GM19351 (cell line): ENCODE measurements around the gene TREML2.

Experiments
- ATAC-seq: cut with Tn5 transposase; IDR thresholded peaks from one replicate; pipeline ENCODE4 v1.9.1; 2021; ENCODE audit warnings: mild to moderate bottlenecking, moderate library complexity; ENCODE audit not compliant: unreplicated experiment

The TREML2 gene

GRCh38 chr6:41153992-41154625 is 46.8 kb downstream of the TREML2 start, which contains the start of gene TREML1:
Gene TREML1, minus strand, starts transcription at chr6:41154347. Its CDS starts 59 bp downstream, at chr6:41154288.
- ATAC-seq: no peak

DNA sequence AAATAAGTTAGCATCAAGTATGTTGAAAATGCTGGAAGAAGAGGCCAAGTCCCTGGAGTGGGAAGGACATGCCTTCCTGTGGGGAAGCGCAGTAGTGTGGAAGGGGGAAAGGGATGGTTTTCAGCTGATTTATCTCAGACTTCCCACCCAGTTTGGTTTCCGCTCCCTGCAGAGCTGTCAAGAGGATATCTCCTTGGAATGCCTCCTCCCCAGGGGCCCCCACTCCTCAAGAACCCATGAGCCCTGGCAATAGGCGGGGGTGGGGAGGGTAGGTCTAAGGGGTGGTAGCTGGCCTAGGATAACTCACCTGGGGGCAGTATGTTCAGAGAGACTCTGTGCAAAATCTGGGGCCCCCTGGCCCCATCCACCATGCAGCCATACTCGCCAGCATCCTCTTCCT is 47.5 kb downstream of the TREML2 start:
- ATAC-seq: no peak

DNA sequence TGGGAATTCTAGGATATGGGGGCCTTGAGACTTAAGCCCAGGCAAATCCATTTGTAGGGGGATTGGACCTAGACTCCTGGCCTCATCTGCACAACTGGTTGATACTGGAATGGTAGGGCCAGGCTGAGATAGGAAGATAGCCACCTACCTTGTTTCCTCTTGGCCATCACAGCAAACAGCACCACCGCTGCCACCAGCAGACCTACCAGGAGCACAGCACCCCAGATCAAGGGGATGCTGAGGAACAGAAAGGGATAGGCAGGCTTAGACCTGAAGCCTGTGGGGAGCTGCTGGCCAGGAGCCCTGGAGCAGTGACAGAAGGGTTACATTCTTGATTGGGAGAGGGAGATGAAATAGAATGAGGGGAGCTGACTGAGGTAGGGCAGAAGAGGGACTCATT is 50.3 kb downstream of the TREML2 start:
- ATAC-seq: no peak

DNA sequence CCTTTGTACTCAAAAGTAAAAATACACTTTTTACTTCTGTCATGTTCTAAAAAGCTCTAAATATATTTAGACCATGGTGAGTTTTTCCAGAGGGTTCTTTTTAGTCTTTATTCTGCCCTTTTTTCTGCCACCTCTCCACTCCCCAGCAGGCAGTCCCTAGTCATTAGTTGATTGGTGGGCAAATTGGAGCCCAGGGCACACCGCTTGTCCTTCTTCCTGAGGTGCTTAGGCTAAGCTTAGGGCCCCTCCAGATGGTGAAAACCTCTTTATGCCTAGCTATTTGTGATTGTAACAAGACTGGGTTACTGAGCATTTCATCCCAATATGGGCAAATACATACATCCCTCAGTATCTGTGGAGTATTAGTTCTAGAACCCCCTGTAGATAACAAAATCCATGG is 53.0 kb downstream of the TREML2 start:
- no peak for ATAC-seq
